HG03378 (cell line): ENCODE results near the gene CDAN1.
"Not testable (repeated sequence)": the region's sequence is repeated elsewhere in the genome, so short reads cannot be mapped to it uniquely, and the experiment has no call there.

ENCODE experiments used
- ATAC-seq: cut with Tn5 transposase; IDR thresholded peaks from one replicate; pipeline ENCODE4 v1.9.1; 2021; ENCODE audit warnings: mild to moderate bottlenecking, moderate library complexity; ENCODE audit not compliant: unreplicated experiment

CDAN1 gene, protein sequence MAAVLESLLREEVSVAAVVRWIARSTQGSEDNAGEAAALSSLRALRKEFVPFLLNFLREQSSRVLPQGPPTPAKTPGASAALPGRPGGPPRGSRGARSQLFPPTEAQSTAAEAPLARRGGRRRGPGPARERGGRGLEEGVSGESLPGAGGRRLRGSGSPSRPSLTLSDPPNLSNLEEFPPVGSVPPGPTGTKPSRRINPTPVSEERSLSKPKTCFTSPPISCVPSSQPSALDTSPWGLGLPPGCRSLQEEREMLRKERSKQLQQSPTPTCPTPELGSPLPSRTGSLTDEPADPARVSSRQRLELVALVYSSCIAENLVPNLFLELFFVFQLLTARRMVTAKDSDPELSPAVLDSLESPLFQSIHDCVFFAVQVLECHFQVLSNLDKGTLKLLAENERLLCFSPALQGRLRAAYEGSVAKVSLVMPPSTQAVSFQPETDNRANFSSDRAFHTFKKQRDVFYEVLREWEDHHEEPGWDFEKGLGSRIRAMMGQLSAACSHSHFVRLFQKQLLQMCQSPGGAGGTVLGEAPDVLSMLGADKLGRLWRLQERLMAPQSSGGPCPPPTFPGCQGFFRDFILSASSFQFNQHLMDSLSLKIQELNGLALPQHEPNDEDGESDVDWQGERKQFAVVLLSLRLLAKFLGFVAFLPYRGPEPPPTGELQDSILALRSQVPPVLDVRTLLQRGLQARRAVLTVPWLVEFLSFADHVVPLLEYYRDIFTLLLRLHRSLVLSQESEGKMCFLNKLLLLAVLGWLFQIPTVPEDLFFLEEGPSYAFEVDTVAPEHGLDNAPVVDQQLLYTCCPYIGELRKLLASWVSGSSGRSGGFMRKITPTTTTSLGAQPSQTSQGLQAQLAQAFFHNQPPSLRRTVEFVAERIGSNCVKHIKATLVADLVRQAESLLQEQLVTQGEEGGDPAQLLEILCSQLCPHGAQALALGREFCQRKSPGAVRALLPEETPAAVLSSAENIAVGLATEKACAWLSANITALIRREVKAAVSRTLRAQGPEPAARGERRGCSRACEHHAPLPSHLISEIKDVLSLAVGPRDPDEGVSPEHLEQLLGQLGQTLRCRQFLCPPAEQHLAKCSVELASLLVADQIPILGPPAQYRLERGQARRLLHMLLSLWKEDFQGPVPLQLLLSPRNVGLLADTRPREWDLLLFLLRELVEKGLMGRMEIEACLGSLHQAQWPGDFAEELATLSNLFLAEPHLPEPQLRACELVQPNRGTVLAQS

DNA sequence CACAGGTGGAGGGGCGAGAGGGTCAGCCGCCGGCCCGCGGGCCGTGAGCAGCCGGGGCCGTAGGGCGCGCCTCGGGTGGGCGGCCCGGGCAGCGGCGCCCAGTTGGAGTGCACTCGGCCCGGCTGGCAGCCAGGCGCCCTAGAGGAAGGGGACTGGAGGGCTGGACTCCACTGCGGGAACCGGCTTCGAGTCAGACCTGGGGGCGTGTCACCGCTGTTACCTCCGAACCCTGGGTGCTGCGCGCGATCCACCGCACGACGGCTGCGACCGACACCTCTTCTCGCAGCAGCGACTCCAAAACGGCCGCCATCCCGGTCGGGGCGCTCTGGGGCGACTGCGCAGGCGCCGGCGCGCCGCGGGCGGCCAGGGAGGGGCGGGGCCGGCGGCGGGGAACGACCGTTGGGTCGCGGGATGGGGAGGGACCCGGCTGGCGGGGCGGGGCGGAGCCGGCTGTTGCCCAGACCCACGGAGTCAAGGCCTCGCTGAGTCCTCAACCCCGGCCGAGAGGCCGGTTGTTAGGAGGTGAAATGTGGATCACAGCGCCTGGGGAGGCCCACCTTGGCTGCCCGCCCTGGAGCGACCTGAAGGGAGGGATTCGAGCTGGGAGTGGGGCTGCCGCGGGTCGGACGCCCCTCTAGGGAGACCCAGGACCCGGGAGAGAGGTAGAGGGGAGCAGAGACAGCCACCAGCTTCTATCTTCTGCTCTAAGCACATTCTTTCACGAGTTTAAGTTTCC is at the start of gene CDAN1:
Gene CDAN1, minus strand, starts transcription at position 336 of the 736 bp plus-strand sequence. Its CDS starts 26 bp downstream, at position 310.
- ATAC-seq, result peak; percentile 62

DNA sequence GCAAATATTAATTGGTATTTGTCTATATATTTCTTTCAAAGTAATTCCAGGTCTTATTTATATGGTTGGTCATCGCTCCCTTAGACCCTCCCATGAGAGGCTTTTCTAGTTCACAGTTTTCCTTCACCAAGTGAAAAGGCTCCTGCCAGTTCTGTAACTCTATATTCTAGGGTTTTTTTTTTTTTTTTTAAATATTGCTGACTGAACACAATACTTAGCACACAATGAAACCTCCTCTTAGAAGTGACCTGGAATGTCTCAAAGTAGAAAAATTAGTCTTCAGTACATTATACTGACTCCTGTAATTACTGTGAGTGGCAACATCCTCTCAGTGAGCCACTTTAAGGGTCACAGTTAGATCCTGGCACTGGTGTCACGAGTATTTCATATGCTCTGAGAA is 48.6 kb upstream of the CDAN1 start:
- no peak for ATAC-seq

DNA sequence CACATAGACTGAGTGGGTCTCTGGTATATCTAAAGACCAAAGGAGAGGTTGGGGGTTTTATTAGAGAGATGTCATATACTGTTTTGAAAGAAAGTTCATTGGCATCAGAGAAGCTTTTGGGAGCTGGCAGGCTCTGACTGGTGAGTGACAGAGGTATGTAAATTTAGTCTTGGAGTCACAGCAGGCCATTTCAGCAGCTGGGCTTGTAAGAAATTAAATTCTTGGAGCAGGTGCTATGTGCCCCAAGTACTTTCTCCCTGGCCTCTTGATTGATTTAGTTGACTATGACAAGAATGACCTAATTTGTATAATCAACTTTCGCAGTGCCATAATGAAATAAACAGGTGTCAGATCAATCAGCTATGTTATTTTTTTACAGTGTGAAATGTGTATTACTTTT is 47.8 kb upstream of the CDAN1 start:
- no peak for ATAC-seq

DNA sequence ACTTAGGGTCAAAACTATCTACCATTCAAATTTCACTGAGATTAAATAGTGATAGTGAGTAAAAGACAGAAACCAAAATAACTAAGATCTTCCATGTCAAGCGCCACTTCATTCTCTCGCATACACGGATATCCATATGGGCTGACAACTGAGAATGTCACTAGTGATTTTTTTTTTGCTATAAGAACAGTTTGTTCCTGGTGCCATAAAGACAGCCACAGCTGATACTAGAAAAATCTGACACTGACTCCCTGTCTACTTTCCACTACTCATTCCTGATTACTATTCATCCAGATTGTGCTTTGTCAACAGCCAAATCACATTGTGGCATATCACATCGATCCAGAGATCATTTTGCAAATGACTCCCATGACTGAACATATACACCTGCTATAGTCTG is 45.8 kb upstream of the CDAN1 start:
- ATAC-seq, result no peak

DNA sequence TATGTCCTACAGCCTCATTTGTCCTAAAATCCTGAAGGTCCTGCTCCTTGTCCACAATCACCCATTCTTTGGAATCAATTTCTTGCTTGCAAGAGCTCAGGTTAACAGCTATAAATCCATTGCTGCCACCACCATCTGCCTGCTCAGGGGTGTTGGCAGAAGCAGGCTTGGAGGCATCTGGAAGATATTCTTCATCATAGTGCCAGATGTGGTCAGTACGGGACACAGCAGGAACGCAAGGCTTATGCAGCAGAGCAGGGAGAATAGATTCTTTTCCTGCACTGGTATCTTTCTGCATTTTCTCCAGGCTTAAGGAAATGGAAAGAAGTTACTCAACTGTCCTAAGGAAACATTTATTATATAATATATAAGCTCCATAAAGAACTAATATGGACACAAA is 38.5 kb upstream of the CDAN1 start:
- no peak for ATAC-seq

DNA sequence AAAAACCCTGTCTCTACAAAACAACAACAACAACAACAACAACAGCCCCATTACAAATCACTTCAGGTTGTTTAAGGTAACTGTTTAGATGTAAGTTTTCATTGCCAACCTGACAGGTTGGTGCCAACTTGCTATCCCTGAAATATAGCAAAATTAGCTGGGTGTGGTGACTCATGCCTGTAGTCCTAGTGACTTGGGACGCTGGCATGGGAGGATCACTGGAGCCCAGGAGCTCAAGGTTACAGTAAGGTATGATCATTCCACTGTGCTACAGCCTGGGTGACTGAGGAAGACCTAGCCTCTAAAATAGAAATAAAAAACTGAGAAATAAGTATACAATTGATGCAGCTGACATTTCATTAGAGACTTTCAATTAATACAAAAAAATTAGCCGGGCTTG is 36.0 kb upstream of the CDAN1 start:
- ATAC-seq, result no peak

DNA sequence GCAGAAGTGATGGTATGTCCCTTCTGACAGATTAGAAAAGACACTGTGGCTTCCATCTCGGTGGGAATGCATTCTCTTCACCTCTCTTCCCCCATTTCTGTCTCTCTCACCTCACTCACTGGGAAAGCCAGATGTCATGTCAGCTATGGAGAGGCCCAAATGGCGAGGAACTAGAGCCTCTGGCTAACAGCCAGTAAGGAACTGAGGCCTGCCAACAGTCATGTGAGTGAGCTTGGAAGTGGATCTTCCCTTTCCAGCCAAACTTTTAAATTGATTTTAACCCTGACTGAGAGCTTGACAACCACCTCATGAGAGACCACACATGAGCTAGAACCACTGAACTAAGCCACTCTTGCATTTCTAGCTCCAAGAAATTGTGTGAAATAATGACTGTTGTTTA is 35.2 kb upstream of the CDAN1 start:
- ATAC-seq, result no peak

DNA sequence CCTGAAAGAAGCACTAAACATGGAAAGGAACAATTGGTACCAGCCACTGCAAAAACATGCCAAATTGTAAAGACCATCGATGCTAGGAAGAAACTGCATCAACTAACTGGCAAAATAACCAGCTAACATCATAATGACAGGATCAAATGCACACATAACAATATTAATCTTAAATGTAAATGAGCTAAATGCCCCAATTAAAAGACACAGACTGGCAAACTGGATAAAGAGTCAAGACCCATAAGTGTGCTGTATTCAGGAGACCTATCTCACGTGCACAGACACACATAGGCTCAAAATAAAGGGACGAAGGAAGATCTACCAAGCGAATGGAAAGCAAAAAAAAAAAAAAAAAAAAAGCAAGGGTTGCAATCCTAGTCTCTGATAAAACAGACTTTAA is 29.2 kb upstream of the CDAN1 start:
- not testable (repeated sequence) for ATAC-seq

DNA sequence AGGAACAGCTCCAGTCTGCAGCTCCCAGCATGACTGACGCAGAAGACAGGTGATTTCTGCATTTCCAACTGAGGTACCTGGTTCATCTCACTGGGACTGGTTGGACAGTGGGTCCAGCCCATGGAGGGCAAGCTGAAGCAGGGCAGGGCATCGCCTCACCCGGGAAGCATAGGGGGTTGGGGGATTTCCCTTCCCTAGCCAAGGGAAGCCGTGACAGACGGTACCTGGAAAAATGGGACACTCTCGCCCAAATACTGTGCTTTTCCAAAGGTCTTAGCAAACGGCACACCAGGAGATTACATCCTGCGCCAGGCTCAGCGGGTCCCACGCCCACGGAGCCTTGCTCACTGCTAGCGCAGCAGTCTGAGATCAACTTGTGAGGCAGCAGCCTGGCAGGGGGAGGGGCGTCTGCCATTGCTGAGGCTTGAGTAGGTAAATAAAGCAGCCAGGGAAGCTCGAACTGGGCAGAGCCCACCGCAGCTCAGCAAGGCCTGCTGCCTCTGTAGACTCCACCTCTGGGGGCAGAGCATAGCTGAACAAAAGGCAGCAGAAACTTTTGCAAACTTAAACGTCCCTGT is 27.3 kb upstream of the CDAN1 start:
- ATAC-seq, result not testable (repeated sequence)

DNA sequence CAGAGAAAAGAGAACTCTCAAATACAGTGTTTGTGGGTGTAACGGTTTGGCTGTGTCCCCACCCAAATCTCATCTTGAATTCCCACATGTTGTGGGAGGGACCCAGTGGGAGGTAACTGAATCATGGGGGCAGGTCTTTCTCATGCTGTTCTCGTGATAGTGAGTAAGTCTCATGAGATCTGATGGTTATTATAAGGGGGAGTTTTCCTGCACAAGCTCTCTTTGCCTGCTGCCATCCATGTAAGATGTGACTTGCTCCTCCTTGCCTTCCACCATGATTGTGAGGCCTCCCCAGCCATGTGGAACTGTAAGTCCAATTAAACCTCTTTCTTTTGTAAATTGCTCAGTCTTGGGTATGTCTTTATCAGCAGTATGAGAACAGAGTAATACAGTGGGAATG is 24.9 kb upstream of the CDAN1 start:
- not testable (repeated sequence) for ATAC-seq

DNA sequence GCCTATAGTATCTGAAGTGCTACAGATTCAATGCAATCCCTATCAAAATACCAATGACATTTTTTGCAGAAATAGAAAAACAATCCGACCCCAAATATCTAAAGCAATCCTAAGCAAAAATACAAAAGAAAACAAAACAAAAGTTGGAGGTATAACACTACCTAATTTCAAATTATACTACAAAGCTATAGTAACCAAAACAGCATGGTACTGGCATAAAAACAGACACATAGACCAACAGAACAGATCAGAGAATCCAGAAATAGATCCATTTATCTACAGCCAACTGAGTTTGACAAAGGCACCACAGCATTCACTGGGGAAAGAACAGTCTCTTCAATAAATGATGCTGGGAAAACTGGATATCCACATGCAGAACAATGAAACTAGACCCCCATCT is 23.8 kb upstream of the CDAN1 start:
- no peak for ATAC-seq

DNA sequence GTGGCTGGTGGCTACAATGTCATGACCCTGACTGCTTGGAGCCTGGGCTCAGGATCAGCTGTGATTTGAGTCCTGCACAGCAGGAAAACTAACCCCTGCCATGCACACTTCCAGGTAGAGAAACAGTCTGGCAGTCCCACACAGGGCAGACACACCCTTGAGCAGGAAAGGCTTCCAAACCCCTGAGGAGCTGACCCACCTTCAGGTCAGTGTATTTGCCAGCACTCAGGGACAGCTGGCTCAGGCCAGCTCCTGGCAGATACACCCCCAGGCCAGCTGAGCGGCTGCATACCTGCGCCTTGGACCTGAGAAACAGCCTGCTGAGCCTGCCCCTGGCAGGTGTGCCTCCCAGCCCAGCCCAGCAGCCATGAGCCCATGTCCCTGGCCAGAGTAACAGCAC is 22.2 kb upstream of the CDAN1 start:
- no peak for ATAC-seq

DNA sequence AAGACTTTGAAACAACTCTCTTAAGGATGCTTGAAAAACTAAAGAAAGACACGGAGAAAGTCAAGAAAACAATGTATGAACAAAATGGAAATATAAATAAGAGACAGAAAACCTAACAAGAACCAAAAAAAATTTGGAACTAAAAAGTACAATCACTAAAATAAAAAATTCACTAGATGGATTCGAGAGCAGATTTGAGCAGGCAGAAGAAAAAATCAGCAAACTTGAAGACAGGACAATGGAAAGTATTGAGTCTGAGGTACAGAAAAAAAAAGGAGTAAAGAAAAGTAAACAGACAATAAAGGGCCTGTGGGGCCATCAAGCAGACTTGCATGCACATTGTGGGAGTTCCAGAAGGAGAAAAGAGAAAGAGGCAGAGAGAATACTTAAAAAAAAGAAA is 13.4 kb upstream of the CDAN1 start:
- no peak for ATAC-seq

DNA sequence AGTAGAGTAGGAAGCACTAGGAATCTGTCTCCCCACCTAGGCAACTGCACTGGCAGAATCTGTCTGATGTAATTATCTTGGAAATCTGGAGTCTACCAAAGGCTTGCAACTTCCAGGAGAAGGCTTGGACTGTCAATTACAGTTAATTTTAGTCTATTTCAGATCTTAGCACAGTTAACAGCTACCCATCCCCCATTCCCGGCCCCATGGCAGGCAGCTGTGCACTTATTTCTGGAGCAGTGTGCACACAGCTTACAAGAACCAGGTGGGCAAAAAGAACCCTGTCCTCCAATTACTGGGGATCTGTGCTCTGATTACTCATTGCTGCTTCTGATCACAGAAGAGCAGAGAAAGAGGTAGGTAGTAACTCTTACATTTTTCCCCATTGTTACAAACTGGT is 12.3 kb upstream of the CDAN1 start:
- no peak for ATAC-seq

DNA sequence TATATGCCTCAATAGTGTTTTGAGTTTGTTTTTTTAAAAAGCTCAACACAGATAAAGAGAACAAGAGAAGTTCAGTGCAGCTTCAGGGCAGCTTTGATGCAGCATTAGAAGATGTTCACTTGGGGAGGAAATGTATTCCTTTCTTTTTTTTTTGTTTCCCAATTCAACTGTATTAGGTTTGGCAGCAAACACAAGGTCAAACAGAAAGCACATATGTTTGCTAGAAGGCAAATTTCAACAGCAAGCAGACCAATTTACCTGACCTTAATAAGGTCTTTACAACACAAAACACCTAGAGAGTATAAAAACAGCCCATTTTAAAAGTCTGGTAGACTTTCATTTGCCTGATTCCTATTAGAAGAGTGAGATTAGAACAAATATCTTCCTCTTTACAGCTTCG is 7.3 kb upstream of the CDAN1 start:
- no peak for ATAC-seq

DNA sequence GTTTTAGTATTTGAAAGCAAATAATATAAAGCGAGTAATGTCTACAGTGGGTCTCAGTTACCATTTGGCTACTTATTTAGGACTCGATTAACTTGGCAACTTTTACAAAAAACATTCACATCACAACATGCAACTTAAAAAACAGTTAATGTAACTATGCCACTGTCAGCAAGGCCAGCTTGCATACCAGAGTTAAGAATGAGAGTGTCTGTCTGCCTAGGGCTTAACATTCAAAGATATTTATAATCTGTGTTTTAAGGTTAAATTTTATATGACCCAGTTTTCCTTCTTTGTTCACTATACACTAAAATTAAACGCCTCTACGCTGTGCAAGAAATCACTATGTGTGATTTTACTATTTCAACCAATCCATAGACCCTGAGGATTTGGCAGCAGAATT is 5.2 kb upstream of the CDAN1 start:
- no peak for ATAC-seq

DNA sequence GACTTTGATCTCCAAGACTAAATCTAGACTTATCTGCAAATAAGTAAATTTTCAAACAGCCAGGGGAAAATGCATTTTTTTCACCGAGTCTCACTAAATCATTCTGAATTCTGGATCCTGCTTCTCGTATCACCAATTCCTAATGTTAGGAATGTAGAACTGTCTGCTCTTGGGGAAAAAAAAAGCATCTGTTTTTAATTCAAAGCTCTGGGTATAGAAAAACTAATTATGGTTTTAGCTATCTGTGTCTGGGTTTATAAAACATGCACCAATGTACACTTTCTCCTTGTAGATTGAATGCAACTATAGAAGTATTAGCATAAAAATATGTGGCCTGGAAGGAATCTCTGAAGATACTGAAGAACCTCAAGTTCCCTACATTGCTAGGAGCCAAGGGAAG is 4.8 kb upstream of the CDAN1 start:
- ATAC-seq, result no peak

DNA sequence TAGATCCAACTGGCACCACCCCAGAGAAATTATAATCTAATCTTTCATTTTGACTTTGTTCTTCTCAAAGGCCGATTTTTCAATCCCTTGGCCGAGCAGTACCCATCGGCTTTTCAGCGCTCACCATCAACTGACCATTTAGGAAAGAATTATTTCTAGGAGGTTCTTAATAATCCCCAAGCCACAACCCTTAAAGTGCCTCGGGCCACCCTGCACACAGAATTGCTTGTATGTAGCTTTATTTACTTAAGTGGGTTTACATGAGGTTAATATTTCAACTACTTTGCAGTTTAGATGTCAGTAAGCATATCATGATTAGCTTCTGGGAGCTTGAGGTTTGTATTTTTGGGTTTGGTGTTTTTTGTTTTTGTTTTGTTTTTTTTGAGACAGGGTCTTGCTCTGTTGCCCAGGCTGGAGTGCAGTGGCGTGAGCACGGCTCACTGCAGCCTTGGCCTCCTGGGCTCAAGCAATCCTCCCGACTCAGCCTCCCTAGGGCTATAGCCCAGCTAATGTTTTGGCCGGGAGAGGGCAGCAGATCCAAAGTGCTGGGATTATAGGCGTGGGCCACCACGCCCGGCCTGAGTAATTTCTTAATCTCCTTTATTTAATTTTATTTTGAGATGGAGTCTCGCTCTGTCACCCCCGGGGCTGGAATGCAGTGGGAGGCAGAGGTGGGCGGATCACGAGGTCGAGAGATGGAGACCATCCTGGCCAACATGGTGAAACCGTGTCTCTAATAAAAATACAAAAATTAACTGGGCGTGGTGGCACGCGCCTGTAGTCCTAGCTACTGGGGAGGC is 801 bp upstream of the CDAN1 start:
- ATAC-seq, result no peak

DNA sequence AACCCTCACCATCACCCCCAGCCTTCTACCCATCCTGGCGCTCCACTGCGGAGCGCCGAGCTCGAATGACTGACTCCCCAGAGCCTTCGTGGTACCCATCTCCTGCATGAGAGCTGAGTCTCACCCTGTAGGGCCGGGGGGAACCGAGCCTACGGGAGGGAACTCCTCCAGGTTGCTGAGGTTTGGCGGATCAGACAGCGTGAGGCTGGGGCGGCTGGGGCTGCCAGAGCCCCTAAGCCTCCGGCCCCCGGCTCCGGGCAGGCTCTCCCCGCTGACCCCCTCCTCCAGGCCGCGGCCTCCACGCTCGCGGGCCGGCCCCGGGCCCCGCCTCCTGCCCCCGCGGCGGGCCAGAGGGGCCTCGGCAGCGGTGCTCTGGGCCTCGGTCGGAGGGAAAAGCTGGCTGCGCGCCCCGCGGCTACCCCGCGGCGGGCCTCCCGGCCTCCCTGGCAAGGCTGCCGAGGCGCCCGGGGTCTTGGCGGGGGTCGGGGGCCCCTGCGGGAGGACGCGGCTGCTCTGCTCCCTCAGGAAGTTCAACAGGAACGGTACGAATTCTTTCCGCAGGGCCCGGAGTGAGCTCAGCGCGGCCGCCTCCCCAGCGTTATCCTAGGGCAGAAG is 643 bp downstream of the CDAN1 start:
- ATAC-seq, result peak; percentile 18
